ENCODE measurements around the gene ADAMTSL2. TPM values are rescaled to one million over a fixed set of nuclear protein-coding genes. Genes with fewer than 3 reads are reported as not detected.

The ADAMTSL2 gene
- total RNA-seq, 1 donor from 2014 or later = not detected

- TF ChIP-seq, protein P1, sequence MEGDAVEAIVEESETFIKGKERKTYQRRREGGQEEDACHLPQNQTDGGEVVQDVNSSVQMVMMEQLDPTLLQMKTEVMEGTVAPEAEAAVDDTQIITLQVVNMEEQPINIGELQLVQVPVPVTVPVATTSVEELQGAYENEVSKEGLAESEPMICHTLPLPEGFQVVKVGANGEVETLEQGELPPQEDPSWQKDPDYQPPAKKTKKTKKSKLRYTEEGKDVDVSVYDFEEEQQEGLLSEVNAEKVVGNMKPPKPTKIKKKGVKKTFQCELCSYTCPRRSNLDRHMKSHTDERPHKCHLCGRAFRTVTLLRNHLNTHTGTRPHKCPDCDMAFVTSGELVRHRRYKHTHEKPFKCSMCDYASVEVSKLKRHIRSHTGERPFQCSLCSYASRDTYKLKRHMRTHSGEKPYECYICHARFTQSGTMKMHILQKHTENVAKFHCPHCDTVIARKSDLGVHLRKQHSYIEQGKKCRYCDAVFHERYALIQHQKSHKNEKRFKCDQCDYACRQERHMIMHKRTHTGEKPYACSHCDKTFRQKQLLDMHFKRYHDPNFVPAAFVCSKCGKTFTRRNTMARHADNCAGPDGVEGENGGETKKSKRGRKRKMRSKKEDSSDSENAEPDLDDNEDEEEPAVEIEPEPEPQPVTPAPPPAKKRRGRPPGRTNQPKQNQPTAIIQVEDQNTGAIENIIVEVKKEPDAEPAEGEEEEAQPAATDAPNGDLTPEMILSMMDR (conservative IDR thresholded peaks at IDR 0.05; ENCODE audit: low read depth, low read length) = no peak
- no peak for DNase-seq (ENCODE audit: low read depth)
These were observed 43.4 kb upstream of the ADAMTSL2 start for GRCh38 chr9:133490865-133491655.

DNA sequence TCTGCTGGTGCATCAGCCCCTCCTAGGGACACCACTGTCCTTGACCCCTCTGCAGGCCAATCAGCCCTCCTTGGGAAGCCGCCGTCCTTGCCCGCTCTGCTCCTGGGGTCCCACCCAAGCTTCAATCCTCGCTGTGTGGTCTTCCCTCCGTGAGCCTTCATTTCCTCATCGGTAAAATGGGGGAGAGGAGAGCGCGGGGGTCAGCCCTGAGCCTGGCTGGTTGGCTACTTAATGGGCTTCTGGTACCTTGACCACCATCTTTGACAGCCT is 42.9 kb upstream of the ADAMTSL2 start:
- no peak overlapping the region for H3K4me3 ChIP-seq (ENCODE audit: low read depth, low read length)
- no peak for DNase-seq (ENCODE audit: low read depth)
- TF ChIP-seq, protein P1 (conservative IDR thresholded peaks at IDR 0.05; ENCODE audit: low read depth, low read length) = no peak

More at GRCh38 chr9:133490865-133491655, 43.4 kb upstream of the ADAMTSL2 start:
- no peak overlapping the region for H3K4me3 ChIP-seq (ENCODE audit: low read depth, low read length)

GRCh38 chr9:133492061-133493021 is 42.2 kb upstream of the ADAMTSL2 start:
- TF ChIP-seq, protein P1 (conservative IDR thresholded peaks at IDR 0.05; ENCODE audit: low read depth, low read length) = no peak
- DNase-seq (ENCODE audit: low read depth) = no peak
- no peak overlapping the region for H3K4me3 ChIP-seq (ENCODE audit: low read depth, low read length)

- DNase-seq (ENCODE audit: low read depth) = no peak
- TF ChIP-seq, protein P1 (conservative IDR thresholded peaks at IDR 0.05; ENCODE audit: low read depth, low read length) = no peak
- no peak overlapping the region for H3K4me3 ChIP-seq (ENCODE audit: low read depth, low read length)
These were observed 41.1 kb upstream of the ADAMTSL2 start for GRCh38 chr9:133493428-133493827.

GRCh38 chr9:133493845-133494540 is 40.5 kb upstream of the ADAMTSL2 start:
- no peak for DNase-seq (ENCODE audit: low read depth)
- no peak overlapping the region for H3K4me3 ChIP-seq (ENCODE audit: low read depth, low read length)
- TF ChIP-seq, protein P1 (conservative IDR thresholded peaks at IDR 0.05; ENCODE audit: low read depth, low read length) = no peak

DNA sequence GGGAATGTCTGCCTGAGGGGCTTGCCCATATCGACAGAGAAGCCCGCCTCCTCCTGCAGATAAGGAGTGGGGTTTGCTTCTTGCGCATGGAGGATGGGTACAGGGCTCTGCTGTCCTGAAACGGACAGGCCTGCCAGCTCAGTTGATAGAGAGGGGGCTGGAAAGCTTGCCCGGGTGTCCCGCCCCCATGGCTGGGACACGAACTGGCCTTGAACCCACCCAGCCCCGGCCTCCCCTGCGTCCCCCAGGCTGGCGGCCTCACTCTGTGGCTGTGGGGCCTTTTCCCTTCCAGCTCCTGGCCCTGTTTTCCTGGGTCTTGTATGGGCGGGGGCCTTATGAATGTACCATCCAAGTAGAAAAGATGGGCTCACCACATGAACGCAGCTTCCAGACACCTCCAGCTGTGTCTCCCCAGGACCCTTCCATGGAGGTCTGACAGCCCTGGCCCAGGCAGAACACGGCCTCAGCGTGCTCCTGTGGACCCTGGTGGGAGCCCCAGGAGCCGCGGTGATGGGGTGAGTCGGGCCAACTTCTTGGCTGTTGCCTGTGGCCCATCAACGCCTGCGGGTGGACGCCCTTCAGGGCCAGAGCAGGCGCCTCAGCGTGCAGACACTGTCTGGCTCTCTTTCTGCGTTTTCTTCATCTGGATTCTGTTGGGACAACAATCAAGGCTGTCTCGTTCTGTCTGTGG is 39.7 kb upstream of the ADAMTSL2 start:
- TF ChIP-seq, protein P1 (conservative IDR thresholded peaks at IDR 0.05; ENCODE audit: low read depth, low read length) = no peak
- DNase-seq (ENCODE audit: low read depth) = no peak
- H3K4me3 ChIP-seq (ENCODE audit: low read depth, low read length) = no peak overlapping the region
